NT2/D1 (cell line): ENCODE results near the gene NTHL1.

Experiments used
- DNase-seq: peaks from one replicate; pipeline ENCODE4 v3.0.0-alpha.2; 2011; ENCODE audit warnings: low read depth, low spot score
- H3K27me3 ChIP-seq: 2 replicates; pipeline ENCODE4 v1.6.0; 2011; ENCODE audit warnings: mild to moderate bottlenecking; ENCODE audit not compliant: insufficient read length, insufficient read depth
- H3K36me3 ChIP-seq: 2 replicates; pipeline ENCODE4 v1.6.1; 2011; ENCODE audit warnings: mild to moderate bottlenecking, low read length, mixed read lengths; ENCODE audit not compliant: insufficient read depth, insufficient read length
- H3K4me1 ChIP-seq: 2 replicates; pipeline ENCODE4 v1.5.1; 2011; ENCODE audit not compliant: insufficient read depth, insufficient read length
- H3K4me3 ChIP-seq: 2 replicates; pipeline ENCODE4 v1.5.1; 2011; ENCODE audit warnings: low read depth; ENCODE audit not compliant: insufficient read length
- H3K9ac ChIP-seq: 2 replicates; pipeline ENCODE4 v1.6.0; 2011; ENCODE audit warnings: low read depth; ENCODE audit not compliant: insufficient read length
- H3K9me3 ChIP-seq: 2 replicates; pipeline ENCODE4 v1.5.1; 2011; ENCODE audit warnings: mild to moderate bottlenecking, low read length; ENCODE audit not compliant: insufficient read depth
- SUZ12 ChIP-seq: IDR thresholded peaks from 2 replicates; pipeline ENCODE4 v1.6.1; 2011; ENCODE audit not compliant: insufficient read length, insufficient read depth; ENCODE audit errors: extremely low read depth
- YY1 ChIP-seq: IDR thresholded peaks from 2 replicates; pipeline ENCODE4 v1.6.1; 2011; ENCODE audit not compliant: insufficient read length, insufficient read depth
- ZNF274 ChIP-seq: IDR thresholded peaks from 2 replicates; pipeline ENCODE4 v1.6.1; 2011; ENCODE audit warnings: mild to moderate bottlenecking, low read depth, low read length

The NTHL1 gene

DNA sequence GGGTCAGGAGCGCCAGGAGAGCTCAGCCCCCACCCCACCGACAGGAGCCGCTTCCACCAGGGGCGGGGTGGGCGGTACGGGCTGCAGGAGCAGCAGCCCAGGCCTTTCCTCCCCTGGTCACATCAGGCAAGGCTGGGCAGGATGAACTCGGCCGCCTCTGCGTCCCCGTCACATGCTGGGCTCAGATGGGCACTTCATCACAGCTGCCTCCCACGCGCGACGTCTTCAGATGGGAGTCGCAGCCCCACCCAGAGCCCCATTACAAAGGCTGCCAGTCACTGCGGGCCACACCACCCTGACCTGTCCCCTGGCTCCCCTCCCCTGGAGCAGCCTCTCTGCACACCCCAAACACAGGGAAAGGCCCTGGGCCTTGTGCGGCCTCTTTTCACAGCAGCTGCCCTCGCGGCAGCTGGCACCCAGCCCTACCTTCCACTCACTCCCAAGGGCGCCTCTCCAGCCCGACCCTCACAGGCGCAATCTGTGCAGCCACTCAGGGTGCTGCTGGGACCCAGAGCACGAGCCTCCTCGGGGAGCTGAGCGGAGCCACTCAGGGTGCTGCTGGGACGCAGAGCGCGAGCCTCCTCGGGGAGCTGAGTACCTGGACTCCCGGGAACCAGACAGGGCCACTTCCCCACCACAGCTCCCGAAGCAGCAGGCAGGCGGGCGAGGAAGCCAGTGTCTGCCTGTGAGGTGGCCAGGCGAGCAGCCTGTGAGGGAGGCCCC, 42.7 kb downstream of the NTHL1 start:
- TF ChIP-seq ZNF274 (no peak), YY1 (no peak), SUZ12 (no peak)
- Histone ChIP-seq H3K9me3 (no peaks in the 10 kb centered on the region), H3K4me3 (no peak overlapping the region), H3K36me3 (peaks cover 78% of the 10 kb centered on the region), H3K9ac (peak overlapping the region; percentile 46), H3K4me1 (peaks cover 38% of the 10 kb centered on the region), H3K27me3 (no peaks in the 10 kb centered on the region)
- no peak for DNase-seq

DNA sequence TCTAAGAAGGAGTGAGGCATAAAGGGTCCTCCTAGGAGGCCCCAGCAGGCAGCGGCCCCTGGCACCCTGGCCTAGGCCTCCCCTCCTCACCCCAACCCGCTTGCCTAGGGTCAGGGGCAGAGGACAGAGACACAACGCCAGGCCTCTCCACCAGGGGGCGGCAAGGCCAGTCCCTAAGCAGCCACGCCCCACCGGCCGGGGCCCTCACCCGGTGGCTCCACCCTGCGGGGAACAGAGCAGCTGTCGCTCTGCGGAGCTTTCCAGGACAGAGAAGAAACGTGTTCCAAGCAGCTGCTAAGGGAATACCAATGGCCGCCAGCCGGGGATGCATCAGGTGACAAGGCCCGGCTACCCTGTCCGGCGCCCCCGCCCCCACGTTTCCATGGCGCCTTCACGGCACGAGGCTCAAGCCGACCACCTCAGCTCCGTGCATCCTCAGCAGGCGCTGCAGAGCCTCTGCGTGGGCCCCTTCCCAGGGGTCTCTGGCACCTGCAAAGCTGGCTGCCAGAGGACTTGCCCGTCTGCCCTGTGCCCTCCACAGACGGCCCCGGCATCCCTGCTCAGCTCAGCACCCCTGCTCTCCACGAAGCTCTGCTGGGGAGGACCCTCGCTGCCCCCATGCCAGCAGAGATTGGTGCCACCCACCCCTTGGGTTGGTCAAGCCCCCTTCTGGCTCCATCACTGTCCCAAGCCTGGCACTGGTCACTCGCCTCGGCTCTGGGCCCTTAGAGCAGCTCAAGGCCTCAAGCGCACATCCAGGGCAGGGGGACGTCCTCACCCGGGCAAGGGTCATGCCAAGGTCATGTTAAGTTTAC, 43.6 kb downstream of the NTHL1 start:
- Histone ChIP-seq H3K27me3 (no peaks in the 10 kb centered on the region), H3K9ac (peak overlapping the region; percentile 78), H3K36me3 (peaks cover 87% of the 10 kb centered on the region), H3K4me3 (no peak overlapping the region), H3K4me1 (peaks cover 38% of the 10 kb centered on the region), H3K9me3 (no peaks in the 10 kb centered on the region)
- DNase-seq: peak; percentile 98
- TF ChIP-seq ZNF274 (no peak), YY1 (peak; percentile 43)

GRCh38 chr16:2003231-2003826, 44.3 kb downstream of the NTHL1 start:
- TF ChIP-seq YY1: no peak
- no peak for TF ChIP-seq ZNF274
- no peak for TF ChIP-seq SUZ12
- Histone ChIP-seq H3K4me1 (peaks cover 38% of the 10 kb centered on the region), H3K4me3 (no peak overlapping the region), H3K36me3 (peaks cover 90% of the 10 kb centered on the region), H3K27me3 (no peaks in the 10 kb centered on the region), H3K9ac (peak overlapping the region; percentile 78), H3K9me3 (no peaks in the 10 kb centered on the region)
- no peak for DNase-seq

DNA sequence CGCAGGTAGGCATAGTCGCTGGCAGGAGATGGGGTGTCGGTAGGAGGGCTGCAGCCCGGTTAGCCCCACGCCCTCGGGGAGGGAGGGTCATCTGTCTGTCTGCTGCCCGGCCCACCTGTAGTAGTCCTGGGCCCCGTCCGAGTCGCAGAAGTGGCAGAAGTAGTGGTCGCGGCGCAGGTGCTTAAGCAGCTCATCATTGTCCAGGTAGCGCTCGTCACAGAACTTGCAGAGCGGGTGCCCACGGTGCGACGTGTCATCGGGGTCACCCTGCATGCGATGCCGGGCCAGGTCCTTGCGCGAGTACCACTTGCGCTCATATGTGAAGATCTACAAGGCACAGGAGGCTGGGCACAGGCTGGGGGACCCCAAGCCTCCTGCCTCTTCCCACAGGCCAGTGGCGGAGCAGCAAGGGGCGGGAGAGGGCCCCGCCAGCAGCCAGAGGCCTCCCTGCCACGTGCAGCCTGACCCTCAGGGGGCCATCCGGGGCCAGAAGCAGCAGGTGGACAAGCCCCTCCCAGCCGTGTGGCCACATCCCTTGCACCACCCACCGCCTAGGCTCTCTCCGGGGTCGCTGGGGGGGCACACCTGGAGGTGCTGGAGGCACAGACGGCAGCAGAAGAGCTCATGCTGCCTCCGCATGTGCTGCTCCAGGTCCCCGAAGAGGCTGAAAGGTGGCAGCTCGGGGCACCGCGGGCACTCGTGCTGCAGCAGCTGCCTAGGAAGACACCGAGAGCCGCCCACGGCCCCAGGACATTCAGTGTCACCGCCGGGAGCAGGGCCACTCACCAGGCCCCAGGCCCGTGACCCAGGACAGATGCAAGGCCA, 45.0 kb downstream of the NTHL1 start:
- peak overlapping the region; percentile 78 for H3K9ac ChIP-seq
- TF ChIP-seq YY1 (no peak), SUZ12 (no peak), ZNF274 (no peak)
- DNase-seq: no peak
- peaks cover 35% of the 10 kb centered on the region for H3K4me1 ChIP-seq
- no peaks in the 10 kb centered on the region for H3K27me3 ChIP-seq
- no peak overlapping the region for H3K4me3 ChIP-seq
- no peaks in the 10 kb centered on the region for H3K9me3 ChIP-seq
- H3K36me3 ChIP-seq: peaks cover 90% of the 10 kb centered on the region

- Histone ChIP-seq H3K27me3 (no peaks in the 10 kb centered on the region), H3K9ac (no peak overlapping the region), H3K9me3 (no peaks in the 10 kb centered on the region), H3K4me1 (peaks cover 27% of the 10 kb centered on the region), H3K4me3 (no peak overlapping the region), H3K36me3 (peaks cover 90% of the 10 kb centered on the region)
- DNase-seq: no peak
- TF ChIP-seq YY1 (no peak), ZNF274 (no peak), SUZ12 (no peak)
These were observed 45.9 kb downstream of the NTHL1 start for GRCh38 chr16:2001456-2002355.

- no peak for DNase-seq
- Histone ChIP-seq H3K4me3 (no peak overlapping the region), H3K36me3 (peaks cover 90% of the 10 kb centered on the region), H3K27me3 (no peaks in the 10 kb centered on the region), H3K9me3 (no peaks in the 10 kb centered on the region), H3K4me1 (peaks cover 21% of the 10 kb centered on the region), H3K9ac (no peak overlapping the region)
- TF ChIP-seq ZNF274 (no peak), SUZ12 (no peak), YY1 (no peak)
These were observed 46.6 kb downstream of the NTHL1 start for GRCh38 chr16:2001035-2001434.
